ENCODE data around the gene NLRP10. TPM values are rescaled to one million over a fixed set of nuclear protein-coding genes. Genes with fewer than 3 reads are reported as not detected.

Gene NLRP10
- total and polyA plus RNA-seq, 2 donors (not counting 1 experiment from before 2014, with no cell fraction given): 4.8 to 9.6 TPM

DNA sequence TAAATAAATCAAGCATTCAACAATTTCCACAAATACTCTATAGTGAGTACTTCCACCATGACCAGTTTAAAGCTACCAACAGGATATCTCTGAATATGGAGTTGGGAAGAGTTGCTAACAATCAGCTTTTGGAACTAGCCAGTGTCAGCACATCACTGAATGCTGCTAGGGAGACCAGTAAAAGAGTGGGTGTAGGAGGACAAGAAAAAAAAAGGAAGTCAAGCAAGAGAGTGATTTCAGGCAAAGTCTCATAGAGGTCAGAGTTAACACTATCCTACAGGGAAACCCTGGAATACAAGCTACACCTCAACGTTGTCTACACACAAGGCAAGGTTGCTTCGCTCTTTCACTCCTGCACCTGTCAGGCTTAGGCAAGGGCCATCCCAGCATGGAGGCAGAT lies 46.1 kb upstream of the NLRP10 start:
- Histone ChIP-seq H3K27me3 (ENCODE audit: control insufficient read depth, insufficient read depth, low read length) (no peaks in the 10 kb centered on the region), H3K9ac (ENCODE audit: insufficient read depth, low read length) (no peak overlapping the region), H3K4me1 (ENCODE audit: control insufficient read depth, extremely low read depth, insufficient read depth, low read length) (peaks cover 10% of the 10 kb centered on the region), H3K4me2 (ENCODE audit: extremely low read depth, insufficient read depth, low read length) (no peak overlapping the region), H3K9me3 (ENCODE audit: control insufficient read depth, insufficient read depth, low read depth, low read length) (no peaks in the 10 kb centered on the region), H2AFZ (ENCODE audit: low read length) (no peak overlapping the region), H3K79me2 (ENCODE audit: control insufficient read depth, insufficient read depth, low read length) (no peaks in the 10 kb centered on the region), H3K27ac (ENCODE audit: insufficient read depth, low read length) (no peak overlapping the region), H3K4me3 (replicated peaks in 1 of 4; ENCODE audit: control extremely low read depth in 1 of 4, insufficient read depth in 1 of 4, low read depth in 3 of 4, low read length in 4 of 4) (no peak overlapping the region), H4K20me1 (ENCODE audit: control insufficient read depth, extremely low read depth, insufficient read depth, low read length) (no peaks in the 10 kb centered on the region), H3K36me3 (ENCODE audit: control insufficient read depth, insufficient read depth, low read length) (no peaks in the 10 kb centered on the region)
- TF ChIP-seq EZH2 (IDR thresholded peaks at IDR 0.05; ENCODE audit: low read length, missing control alignments): no peak
- DNase-seq (ENCODE audit: low read depth in 2 of 2): no peak

DNA sequence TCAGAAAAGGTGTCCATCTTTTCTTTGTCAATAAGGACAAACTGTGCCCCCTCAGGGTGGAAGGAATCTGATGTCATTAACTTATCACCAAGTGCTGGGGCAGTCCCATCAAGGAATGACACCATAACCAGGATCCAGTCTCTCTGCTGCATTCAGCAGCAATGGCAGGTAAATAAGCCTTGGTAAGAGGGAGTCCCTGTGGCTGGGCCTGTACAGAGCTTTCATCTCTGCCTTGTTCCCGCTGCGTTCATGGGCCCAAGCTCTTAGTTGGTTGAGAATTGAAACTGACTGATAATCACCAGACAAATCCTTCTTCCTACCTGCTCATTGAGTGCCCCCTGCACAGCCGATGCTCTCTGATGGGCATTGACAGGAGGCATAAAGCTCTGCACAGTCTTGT lies 44.6 kb upstream of the NLRP10 start:
- Histone ChIP-seq H3K4me2 (ENCODE audit: extremely low read depth, insufficient read depth, low read length) (no peak overlapping the region), H3K27me3 (ENCODE audit: control insufficient read depth, insufficient read depth, low read length) (no peaks in the 10 kb centered on the region), H3K4me1 (ENCODE audit: control insufficient read depth, extremely low read depth, insufficient read depth, low read length) (peaks cover 2% of the 10 kb centered on the region), H4K20me1 (ENCODE audit: control insufficient read depth, extremely low read depth, insufficient read depth, low read length) (no peaks in the 10 kb centered on the region), H3K9ac (ENCODE audit: insufficient read depth, low read length) (no peak overlapping the region), H3K27ac (ENCODE audit: insufficient read depth, low read length) (no peak overlapping the region), H3K36me3 (ENCODE audit: control insufficient read depth, insufficient read depth, low read length) (no peaks in the 10 kb centered on the region), H3K79me2 (ENCODE audit: control insufficient read depth, insufficient read depth, low read length) (no peaks in the 10 kb centered on the region), H2AFZ (ENCODE audit: low read length) (no peak overlapping the region), H3K9me3 (ENCODE audit: control insufficient read depth, insufficient read depth, low read depth, low read length) (no peaks in the 10 kb centered on the region), H3K4me3 (replicated peaks in 1 of 4; ENCODE audit: control extremely low read depth in 1 of 4, insufficient read depth in 1 of 4, low read depth in 3 of 4, low read length in 4 of 4) (no peak overlapping the region)
- no peak for DNase-seq (ENCODE audit: low read depth in 2 of 2)
- TF ChIP-seq EZH2 (IDR thresholded peaks at IDR 0.05; ENCODE audit: low read length, missing control alignments): no peak
- TF ChIP-seq, protein P1, sequence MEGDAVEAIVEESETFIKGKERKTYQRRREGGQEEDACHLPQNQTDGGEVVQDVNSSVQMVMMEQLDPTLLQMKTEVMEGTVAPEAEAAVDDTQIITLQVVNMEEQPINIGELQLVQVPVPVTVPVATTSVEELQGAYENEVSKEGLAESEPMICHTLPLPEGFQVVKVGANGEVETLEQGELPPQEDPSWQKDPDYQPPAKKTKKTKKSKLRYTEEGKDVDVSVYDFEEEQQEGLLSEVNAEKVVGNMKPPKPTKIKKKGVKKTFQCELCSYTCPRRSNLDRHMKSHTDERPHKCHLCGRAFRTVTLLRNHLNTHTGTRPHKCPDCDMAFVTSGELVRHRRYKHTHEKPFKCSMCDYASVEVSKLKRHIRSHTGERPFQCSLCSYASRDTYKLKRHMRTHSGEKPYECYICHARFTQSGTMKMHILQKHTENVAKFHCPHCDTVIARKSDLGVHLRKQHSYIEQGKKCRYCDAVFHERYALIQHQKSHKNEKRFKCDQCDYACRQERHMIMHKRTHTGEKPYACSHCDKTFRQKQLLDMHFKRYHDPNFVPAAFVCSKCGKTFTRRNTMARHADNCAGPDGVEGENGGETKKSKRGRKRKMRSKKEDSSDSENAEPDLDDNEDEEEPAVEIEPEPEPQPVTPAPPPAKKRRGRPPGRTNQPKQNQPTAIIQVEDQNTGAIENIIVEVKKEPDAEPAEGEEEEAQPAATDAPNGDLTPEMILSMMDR (conservative IDR thresholded peaks at IDR 0.05 in 1 of 2, IDR thresholded peaks at IDR 0.05 in 1 of 2; ENCODE audit: low read depth in 1 of 2, low read length in 2 of 2): no peak

DNA sequence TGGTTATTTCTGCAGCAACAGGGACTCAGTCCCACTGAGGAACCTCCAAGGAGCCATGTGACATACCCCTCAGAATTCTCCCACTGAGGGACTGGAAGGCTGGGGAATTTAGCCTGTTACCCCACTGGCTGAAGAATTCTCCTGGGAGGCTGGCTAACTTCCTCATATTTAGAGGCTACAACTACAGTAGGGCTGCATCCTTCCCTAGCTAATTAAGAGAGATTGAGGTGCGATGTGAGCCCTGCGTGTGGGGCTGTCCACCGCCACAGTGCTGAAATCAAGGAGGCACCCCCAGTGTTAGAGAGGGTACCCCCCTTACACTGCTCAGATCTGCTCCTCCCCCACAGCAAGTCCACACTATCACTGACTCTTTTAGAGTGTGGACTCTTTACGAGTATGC lies 43.0 kb upstream of the NLRP10 start:
- Histone ChIP-seq H3K79me2 (ENCODE audit: control insufficient read depth, insufficient read depth, low read length) (no peaks in the 10 kb centered on the region), H3K27me3 (ENCODE audit: control insufficient read depth, insufficient read depth, low read length) (no peaks in the 10 kb centered on the region), H4K20me1 (ENCODE audit: control insufficient read depth, extremely low read depth, insufficient read depth, low read length) (no peaks in the 10 kb centered on the region), H2AFZ (ENCODE audit: low read length) (no peak overlapping the region), H3K9ac (ENCODE audit: insufficient read depth, low read length) (no peak overlapping the region), H3K9me3 (ENCODE audit: control insufficient read depth, insufficient read depth, low read depth, low read length) (no peaks in the 10 kb centered on the region), H3K4me3 (replicated peaks in 1 of 4; ENCODE audit: control extremely low read depth in 1 of 4, insufficient read depth in 1 of 4, low read depth in 3 of 4, low read length in 4 of 4) (no peak overlapping the region), H3K4me1 (ENCODE audit: control insufficient read depth, extremely low read depth, insufficient read depth, low read length) (peaks cover 2% of the 10 kb centered on the region), H3K27ac (ENCODE audit: insufficient read depth, low read length) (no peak overlapping the region), H3K36me3 (ENCODE audit: control insufficient read depth, insufficient read depth, low read length) (no peaks in the 10 kb centered on the region), H3K4me2 (ENCODE audit: extremely low read depth, insufficient read depth, low read length) (no peak overlapping the region)
- DNase-seq (ENCODE audit: low read depth in 2 of 2): no peak
- TF ChIP-seq, protein P1 (conservative IDR thresholded peaks at IDR 0.05 in 1 of 2, IDR thresholded peaks at IDR 0.05 in 1 of 2; ENCODE audit: low read depth in 1 of 2, low read length in 2 of 2): no peak
- no peak for TF ChIP-seq EZH2 (IDR thresholded peaks at IDR 0.05; ENCODE audit: low read length, missing control alignments)

Data from fibroblast of lung (primary cell).